ENCODE data around the gene CA7.

The CA7 gene

GRCh38 chr16:66900721-66901441 is 56.7 kb downstream of the CA7 start:
- no peak overlapping the region for H3K4me2 ChIP-seq (ENCODE audit: low read length)

GRCh38 chr16:66901626-66902025 is 57.4 kb downstream of the CA7 start:
- Histone ChIP-seq H3K36me3 (ENCODE audit: insufficient read depth, low read length) (no peaks in the 10 kb centered on the region), H3K9ac (ENCODE audit: low read depth, low read length) (no peak overlapping the region), H3K4me3 (ENCODE audit: low read length) (no peak overlapping the region), H3K9me3 (replicated peaks; ENCODE audit: low read length) (no peaks in the 10 kb centered on the region), H3K4me1 (ENCODE audit: control insufficient read depth, insufficient read depth, low read length) (peaks cover 13% of the 10 kb centered on the region), H3K4me2 (ENCODE audit: low read length) (no peak overlapping the region), H3K27me3 (ENCODE audit: control insufficient read depth, insufficient read depth, low read length) (peaks cover 5% of the 10 kb centered on the region)

More at GRCh38 chr16:66900721-66901441, 56.7 kb downstream of the CA7 start:
- H3K4me3 ChIP-seq (ENCODE audit: low read length) = no peak overlapping the region
- peaks cover 13% of the 10 kb centered on the region for H3K4me1 ChIP-seq (ENCODE audit: control insufficient read depth, insufficient read depth, low read length)
- H3K9ac ChIP-seq (ENCODE audit: low read depth, low read length) = no peak overlapping the region
- H3K9me3 ChIP-seq (replicated peaks; ENCODE audit: low read length) = no peaks in the 10 kb centered on the region
- H3K36me3 ChIP-seq (ENCODE audit: insufficient read depth, low read length) = no peaks in the 10 kb centered on the region
- no peaks in the 10 kb centered on the region for H3K27me3 ChIP-seq (ENCODE audit: control insufficient read depth, insufficient read depth, low read length)

GRCh38 chr16:66902648-66903543 is 58.7 kb downstream of the CA7 start:
- Histone ChIP-seq H3K4me3 (ENCODE audit: low read length) (no peak overlapping the region), H3K9ac (ENCODE audit: low read depth, low read length) (no peak overlapping the region), H3K36me3 (ENCODE audit: insufficient read depth, low read length) (no peaks in the 10 kb centered on the region), H3K4me2 (ENCODE audit: low read length) (no peak overlapping the region), H3K4me1 (ENCODE audit: control insufficient read depth, insufficient read depth, low read length) (peaks cover 13% of the 10 kb centered on the region), H3K27me3 (ENCODE audit: control insufficient read depth, insufficient read depth, low read length) (peaks cover 15% of the 10 kb centered on the region), H3K9me3 (replicated peaks; ENCODE audit: low read length) (no peaks in the 10 kb centered on the region)
